Chondrocyte (in vitro differentiated cells): Measurements from ENCODE around the gene DDAH2. TPM values are rescaled to one million over a fixed set of nuclear protein-coding genes. Genes with fewer than 3 reads are reported as not detected.

Experiments used
- DNase-seq: peaks from one replicate; pipeline ENCODE4 v3.0.0; 2021; ENCODE audit warnings: mixed read lengths, low spot score
- H3K27ac Mint-ChIP-seq: one replicate; pipeline ENCODE4 v1.8.0; 2021; ENCODE audit warnings: mild to moderate bottlenecking, moderate library complexity, mixed read lengths; ENCODE audit not compliant: unreplicated experiment
- H3K27me3 Mint-ChIP-seq: 2 replicates; pipeline ENCODE4 v1.8.0; 2021; ENCODE audit warnings: low read depth, mixed read lengths
- H3K36me3 Mint-ChIP-seq: 2 replicates; pipeline ENCODE4 v1.8.0; 2021; ENCODE audit warnings: low read depth, mixed read lengths
- H3K4me1 Mint-ChIP-seq: 2 replicates; pipeline ENCODE4 v1.8.0; 2021; ENCODE audit warnings: low read depth, mild to moderate bottlenecking, mixed read lengths
- H3K4me3 Mint-ChIP-seq: one replicate; pipeline ENCODE4 v1.8.0; 2021; ENCODE audit warnings: mild to moderate bottlenecking, moderate library complexity, mixed read lengths; ENCODE audit not compliant: unreplicated experiment
- H3K9me3 Mint-ChIP-seq: 2 replicates; pipeline ENCODE4 v1.8.0; 2021; ENCODE audit warnings: low read depth, mixed read lengths
- total RNA-seq: library from RNA; stranded (reverse); gene quantifications from 3 replicates; pipeline ENCODE4 v1.2.1, GENCODE V29; 2021
- TF ChIP-seq, protein P1 (sequence below): fragments of 200-600 bp; sonication (generic); IDR thresholded peaks from 2 replicates; pipeline ENCODE4 v1.5.0; 2021; ENCODE audit warnings: antibody characterized with exemption, mild to moderate bottlenecking, moderate library complexity

The DDAH2 gene
- total RNA-seq, 1 donor from 2014 or later = 99.6 TPM

DNA sequence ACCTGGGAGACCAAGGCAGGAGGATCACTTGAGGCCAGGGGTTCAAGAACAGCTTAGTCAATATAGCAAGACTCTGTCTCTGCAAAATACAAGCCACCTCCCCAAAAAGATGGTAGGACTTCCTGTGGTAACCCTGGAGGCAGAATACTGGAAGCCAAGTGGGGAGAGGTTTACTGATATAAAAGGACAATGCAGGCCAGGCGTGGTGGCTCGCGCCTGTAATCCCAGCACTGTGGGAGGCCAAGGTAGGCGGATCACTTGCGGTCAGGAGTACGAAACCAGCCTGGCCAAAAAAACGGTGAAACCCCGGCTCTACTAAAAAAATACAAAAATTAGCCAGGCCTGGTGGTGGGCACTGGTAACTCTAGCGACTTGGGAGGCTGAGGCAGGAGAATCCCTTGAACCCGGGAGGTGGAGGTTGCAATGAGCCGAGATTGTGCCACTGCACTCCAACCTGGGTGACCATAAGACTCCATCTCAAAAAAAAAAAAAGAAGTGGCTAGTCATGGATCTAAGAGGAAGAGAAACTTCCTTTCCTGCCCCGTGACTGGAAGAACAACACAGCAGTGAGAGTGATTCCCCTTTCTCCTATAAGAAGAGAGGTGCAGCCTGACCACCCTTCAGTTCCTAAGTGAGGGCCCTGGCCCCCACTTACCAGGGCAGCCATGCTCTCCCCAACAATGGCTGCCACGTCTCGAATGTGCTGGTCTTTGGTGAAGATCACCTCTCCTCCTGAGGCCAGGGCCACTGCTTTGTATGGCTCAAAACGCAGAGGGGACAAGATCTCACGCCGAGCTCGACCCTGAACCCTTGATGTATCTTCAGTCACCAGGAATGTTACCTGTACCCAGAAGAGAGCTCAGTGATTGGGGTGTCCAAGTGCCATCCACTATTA is 39.5 kb upstream of the DDAH2 start:
- Mint-ChIP-seq H3K27ac (no peak overlapping the region), H3K36me3 (peaks cover under 1% of the 10 kb centered on the region), H3K4me3 (no peak overlapping the region), H3K4me1 (peaks cover 5% of the 10 kb centered on the region), H3K27me3 (no peaks in the 10 kb centered on the region), H3K9me3 (no peaks in the 10 kb centered on the region)
- no peak for DNase-seq
- TF ChIP-seq, protein P1, sequence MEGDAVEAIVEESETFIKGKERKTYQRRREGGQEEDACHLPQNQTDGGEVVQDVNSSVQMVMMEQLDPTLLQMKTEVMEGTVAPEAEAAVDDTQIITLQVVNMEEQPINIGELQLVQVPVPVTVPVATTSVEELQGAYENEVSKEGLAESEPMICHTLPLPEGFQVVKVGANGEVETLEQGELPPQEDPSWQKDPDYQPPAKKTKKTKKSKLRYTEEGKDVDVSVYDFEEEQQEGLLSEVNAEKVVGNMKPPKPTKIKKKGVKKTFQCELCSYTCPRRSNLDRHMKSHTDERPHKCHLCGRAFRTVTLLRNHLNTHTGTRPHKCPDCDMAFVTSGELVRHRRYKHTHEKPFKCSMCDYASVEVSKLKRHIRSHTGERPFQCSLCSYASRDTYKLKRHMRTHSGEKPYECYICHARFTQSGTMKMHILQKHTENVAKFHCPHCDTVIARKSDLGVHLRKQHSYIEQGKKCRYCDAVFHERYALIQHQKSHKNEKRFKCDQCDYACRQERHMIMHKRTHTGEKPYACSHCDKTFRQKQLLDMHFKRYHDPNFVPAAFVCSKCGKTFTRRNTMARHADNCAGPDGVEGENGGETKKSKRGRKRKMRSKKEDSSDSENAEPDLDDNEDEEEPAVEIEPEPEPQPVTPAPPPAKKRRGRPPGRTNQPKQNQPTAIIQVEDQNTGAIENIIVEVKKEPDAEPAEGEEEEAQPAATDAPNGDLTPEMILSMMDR = no peak

DNA sequence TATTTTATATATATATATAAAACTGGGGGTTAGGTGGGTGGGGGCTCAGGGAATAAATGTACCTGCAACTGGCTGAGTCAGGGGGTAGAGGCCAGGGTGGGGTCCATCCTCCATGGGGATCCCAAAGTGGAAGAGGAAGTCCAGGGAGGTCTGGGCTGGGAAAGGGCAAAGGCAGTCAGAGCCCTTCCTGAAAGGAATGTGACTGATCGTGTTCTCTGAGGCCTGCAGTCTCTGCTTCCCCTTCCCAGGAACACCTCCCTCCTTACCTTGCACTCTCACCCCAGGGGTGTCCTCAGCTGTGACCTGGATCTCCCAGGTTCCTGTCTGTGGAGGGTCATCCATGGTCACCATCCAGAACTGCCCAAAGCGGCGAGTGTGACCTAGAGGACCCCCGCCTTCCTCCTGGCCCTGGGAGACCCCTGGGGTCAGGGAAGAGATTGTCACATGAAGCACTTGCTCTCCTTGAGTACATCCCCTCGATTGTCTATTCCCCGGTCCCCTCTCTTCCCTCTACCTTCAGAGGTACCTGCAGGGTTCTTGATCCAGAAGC is 38.1 kb upstream of the DDAH2 start:
- H3K27me3 Mint-ChIP-seq = no peaks in the 10 kb centered on the region
- H3K36me3 Mint-ChIP-seq = peaks cover 2% of the 10 kb centered on the region
- no peak overlapping the region for H3K4me3 Mint-ChIP-seq
- H3K27ac Mint-ChIP-seq = no peak overlapping the region
- peaks cover 10% of the 10 kb centered on the region for H3K4me1 Mint-ChIP-seq
- TF ChIP-seq, protein P1 = no peak
- DNase-seq = no peak
- H3K9me3 Mint-ChIP-seq = no peaks in the 10 kb centered on the region

DNA sequence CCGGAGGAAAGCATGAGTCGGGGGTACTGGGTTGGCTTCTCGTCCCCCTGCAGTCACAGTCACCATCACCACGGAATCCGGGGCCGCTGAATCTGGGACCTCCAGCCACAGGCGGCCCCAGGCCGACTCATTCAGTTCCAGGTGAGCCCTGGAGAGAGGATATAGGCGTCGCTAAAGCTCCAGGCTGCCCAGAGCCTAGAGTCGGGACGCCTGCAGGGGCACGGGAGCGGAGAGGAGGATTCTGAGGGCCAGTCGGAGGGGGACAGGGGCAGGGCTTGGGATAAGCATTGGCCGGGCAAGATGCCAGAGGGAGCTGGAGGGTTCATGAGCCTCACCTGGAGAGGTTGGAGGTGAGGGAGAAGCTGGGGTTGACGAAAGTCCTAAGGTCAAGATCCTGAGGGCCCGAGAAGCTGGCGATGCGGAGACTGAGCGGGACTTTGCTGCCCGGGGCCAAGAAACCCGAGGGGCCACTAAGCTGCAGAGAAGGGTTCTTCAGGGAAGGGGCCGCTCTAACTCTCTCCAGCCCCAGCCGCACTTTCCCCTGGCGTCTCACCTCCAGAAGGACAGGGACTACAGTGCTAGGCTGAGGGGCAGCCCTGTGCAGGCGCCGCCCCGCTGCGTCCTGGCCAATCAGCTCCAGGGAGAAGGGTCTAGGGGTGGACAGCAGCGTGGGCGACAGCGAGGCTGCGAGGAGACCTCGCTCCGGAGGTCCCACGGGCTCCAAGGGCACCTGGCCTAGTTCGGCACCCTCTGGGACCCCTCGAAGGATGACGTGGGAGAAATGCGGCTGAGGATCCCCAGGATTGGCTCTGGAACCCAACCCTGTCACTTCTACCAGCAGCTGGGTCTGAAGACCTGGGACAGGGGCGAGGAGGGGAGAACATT is 37.1 kb upstream of the DDAH2 start:
- TF ChIP-seq, protein P1 = no peak

DNA sequence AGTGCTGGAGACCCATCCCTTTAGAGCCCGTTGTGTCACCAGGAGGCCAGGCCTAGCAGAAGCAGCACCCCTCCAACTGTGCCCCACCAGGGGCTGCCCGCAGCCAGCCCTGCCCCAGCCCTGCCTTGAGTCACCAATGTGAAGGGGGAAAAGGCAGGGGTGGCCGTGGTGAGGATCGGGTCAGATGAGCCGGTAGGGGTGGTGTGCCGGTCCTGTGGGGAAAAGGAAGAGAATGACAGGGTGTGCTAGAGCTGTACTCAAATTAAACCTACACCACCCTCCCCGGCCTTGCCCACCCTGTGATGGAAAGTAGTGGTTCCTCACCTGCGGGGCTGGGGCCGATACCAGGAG is 36.4 kb upstream of the DDAH2 start:
- H3K4me3 Mint-ChIP-seq = no peak overlapping the region
- H3K36me3 Mint-ChIP-seq = peaks cover 3% of the 10 kb centered on the region

More for the DNA sequence above, 37.1 kb upstream of the DDAH2 start:
- peaks cover 2% of the 10 kb centered on the region for H3K36me3 Mint-ChIP-seq
- no peaks in the 10 kb centered on the region for H3K27me3 Mint-ChIP-seq
- H3K4me1 Mint-ChIP-seq = peaks cover 10% of the 10 kb centered on the region
- no peaks in the 10 kb centered on the region for H3K9me3 Mint-ChIP-seq
- H3K4me3 Mint-ChIP-seq = no peak overlapping the region
- no peak for DNase-seq
- H3K27ac Mint-ChIP-seq = no peak overlapping the region

More for the DNA sequence above, 36.4 kb upstream of the DDAH2 start:
- H3K27me3 Mint-ChIP-seq = no peaks in the 10 kb centered on the region
- no peak overlapping the region for H3K27ac Mint-ChIP-seq
- H3K9me3 Mint-ChIP-seq = no peaks in the 10 kb centered on the region
- TF ChIP-seq, protein P1 = no peak
- no peak for DNase-seq
- H3K4me1 Mint-ChIP-seq = peaks cover 10% of the 10 kb centered on the region
